Measurements from ENCODE around the gene TUBA4B.

Gene TUBA4B

DNA sequence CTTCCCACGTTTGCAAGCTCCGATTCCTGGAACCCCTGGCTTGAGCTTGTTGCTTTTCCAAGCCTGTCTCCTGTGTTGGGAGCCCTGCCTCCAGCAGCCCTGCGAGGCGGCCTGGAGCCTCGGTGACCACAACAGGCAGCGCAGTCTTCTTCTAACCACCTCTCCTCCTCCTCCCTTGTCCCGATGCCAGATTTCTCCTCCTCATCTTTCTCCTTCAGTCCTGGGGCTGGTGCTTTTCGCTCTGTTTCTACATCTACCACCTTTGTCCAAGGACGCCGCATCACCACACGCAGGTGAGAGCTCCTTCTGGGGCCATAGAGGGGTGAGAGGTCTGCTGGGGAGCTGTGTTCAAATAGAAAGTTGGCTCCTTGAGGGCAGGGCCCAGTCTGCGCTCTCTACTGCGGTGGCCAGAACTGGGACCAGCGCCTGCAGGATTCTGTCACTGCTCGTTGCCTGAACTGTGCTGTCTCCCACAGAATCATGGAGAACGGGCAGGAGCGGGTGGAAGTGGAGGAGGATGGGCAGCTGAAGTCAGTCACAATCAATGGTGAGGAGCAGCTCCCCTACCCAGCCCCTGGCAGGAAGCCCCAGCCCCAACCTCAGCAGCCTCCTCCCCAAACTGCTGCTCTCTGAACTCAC is 30.0 kb downstream of the TUBA4B start:
- Histone ChIP-seq H3K27me3 (ENCODE audit: insufficient read depth, poor library complexity, severe bottlenecking) (no peaks in the 10 kb centered on the region), H3K27ac (replicated peaks) (no peak overlapping the region), H3K4me3 (replicated peaks; ENCODE audit: insufficient read depth, low read length) (no peak overlapping the region)
- DNase-seq (ENCODE audit: low read depth in 1 of 2, low spot score in 1 of 2), result no peak
- TF ChIP-seq SPI1 (IDR thresholded peaks at IDR 0.05; ENCODE audit: borderline replicate concordance, low read depth) (no peak), GABPA (IDR thresholded peaks at IDR 0.05; ENCODE audit: low read depth) (no peak), POLR2AphosphoS5 (IDR thresholded peaks at IDR 0.05; ENCODE audit: low read depth) (no peak)
- TF ChIP-seq, protein P1, sequence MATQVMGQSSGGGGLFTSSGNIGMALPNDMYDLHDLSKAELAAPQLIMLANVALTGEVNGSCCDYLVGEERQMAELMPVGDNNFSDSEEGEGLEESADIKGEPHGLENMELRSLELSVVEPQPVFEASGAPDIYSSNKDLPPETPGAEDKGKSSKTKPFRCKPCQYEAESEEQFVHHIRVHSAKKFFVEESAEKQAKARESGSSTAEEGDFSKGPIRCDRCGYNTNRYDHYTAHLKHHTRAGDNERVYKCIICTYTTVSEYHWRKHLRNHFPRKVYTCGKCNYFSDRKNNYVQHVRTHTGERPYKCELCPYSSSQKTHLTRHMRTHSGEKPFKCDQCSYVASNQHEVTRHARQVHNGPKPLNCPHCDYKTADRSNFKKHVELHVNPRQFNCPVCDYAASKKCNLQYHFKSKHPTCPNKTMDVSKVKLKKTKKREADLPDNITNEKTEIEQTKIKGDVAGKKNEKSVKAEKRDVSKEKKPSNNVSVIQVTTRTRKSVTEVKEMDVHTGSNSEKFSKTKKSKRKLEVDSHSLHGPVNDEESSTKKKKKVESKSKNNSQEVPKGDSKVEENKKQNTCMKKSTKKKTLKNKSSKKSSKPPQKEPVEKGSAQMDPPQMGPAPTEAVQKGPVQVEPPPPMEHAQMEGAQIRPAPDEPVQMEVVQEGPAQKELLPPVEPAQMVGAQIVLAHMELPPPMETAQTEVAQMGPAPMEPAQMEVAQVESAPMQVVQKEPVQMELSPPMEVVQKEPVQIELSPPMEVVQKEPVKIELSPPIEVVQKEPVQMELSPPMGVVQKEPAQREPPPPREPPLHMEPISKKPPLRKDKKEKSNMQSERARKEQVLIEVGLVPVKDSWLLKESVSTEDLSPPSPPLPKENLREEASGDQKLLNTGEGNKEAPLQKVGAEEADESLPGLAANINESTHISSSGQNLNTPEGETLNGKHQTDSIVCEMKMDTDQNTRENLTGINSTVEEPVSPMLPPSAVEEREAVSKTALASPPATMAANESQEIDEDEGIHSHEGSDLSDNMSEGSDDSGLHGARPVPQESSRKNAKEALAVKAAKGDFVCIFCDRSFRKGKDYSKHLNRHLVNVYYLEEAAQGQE (IDR thresholded peaks at IDR 0.05; ENCODE audit: insufficient replicate concordance, low read depth), result no peak
- TF ChIP-seq, protein P2, sequence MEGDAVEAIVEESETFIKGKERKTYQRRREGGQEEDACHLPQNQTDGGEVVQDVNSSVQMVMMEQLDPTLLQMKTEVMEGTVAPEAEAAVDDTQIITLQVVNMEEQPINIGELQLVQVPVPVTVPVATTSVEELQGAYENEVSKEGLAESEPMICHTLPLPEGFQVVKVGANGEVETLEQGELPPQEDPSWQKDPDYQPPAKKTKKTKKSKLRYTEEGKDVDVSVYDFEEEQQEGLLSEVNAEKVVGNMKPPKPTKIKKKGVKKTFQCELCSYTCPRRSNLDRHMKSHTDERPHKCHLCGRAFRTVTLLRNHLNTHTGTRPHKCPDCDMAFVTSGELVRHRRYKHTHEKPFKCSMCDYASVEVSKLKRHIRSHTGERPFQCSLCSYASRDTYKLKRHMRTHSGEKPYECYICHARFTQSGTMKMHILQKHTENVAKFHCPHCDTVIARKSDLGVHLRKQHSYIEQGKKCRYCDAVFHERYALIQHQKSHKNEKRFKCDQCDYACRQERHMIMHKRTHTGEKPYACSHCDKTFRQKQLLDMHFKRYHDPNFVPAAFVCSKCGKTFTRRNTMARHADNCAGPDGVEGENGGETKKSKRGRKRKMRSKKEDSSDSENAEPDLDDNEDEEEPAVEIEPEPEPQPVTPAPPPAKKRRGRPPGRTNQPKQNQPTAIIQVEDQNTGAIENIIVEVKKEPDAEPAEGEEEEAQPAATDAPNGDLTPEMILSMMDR (IDR thresholded peaks at IDR 0.05; ENCODE audit: insufficient read depth, low read length), result no peak

DNA sequence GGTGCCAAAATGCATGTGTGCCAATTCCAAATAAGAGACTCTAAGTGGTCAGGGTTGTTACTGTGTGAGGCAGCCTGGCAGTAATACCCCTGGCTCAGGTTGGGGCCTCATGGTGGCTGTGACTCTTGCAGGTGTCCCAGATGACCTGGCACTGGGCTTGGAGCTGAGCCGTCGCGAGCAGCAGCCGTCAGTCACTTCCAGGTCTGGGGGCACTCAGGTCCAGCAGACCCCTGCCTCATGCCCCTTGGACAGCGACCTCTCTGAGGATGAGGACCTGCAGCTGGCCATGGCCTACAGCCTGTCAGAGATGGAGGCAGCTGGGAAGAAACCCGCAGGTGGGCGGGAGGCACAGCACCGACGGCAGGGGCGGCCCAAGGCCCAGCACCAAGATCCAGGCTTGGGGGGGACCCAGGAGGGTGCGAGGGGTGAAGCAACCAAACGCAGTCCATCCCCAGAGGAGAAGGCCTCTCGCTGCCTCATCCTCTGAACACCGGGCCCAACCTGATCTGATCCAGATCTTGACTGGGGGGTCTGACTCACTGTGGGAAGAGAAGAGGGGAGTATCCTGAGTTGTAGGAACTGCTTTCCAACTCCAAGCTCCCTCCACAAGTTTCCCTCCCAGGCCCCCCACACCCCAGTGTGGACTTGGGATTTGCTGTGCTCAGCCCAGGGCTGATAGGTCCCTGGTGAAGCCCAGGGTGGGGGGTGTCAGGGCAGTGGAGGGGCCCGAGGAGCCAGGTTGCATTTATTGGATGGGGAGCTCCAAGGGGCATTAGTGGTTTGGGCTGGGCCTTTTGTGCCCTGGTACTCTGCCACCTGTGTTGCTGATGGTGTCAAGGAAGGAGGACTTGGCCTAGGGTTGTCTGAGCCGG is 31.7 kb downstream of the TUBA4B start:
- Histone ChIP-seq H3K4me3 (replicated peaks; ENCODE audit: insufficient read depth, low read length) (no peak overlapping the region), H3K27ac (replicated peaks) (no peak overlapping the region), H3K27me3 (ENCODE audit: insufficient read depth, poor library complexity, severe bottlenecking) (no peaks in the 10 kb centered on the region)
- TF ChIP-seq, protein P1 (IDR thresholded peaks at IDR 0.05; ENCODE audit: insufficient replicate concordance, low read depth), result no peak
- TF ChIP-seq SPI1 (IDR thresholded peaks at IDR 0.05; ENCODE audit: borderline replicate concordance, low read depth) (no peak), POLR2AphosphoS5 (IDR thresholded peaks at IDR 0.05; ENCODE audit: low read depth) (no peak), GABPA (IDR thresholded peaks at IDR 0.05; ENCODE audit: low read depth) (no peak)
- TF ChIP-seq, protein P2 (IDR thresholded peaks at IDR 0.05; ENCODE audit: insufficient read depth, low read length), result no peak
- DNase-seq (ENCODE audit: low read depth in 1 of 2, low spot score in 1 of 2), result no peak

- H3K4me3 ChIP-seq (replicated peaks; ENCODE audit: insufficient read depth, low read length), result no peak overlapping the region
- H3K27ac ChIP-seq (replicated peaks), result no peak overlapping the region
- no peaks in the 10 kb centered on the region for H3K27me3 ChIP-seq (ENCODE audit: insufficient read depth, poor library complexity, severe bottlenecking)
- TF ChIP-seq POLR2AphosphoS5 (IDR thresholded peaks at IDR 0.05; ENCODE audit: low read depth) (no peak), SPI1 (IDR thresholded peaks at IDR 0.05; ENCODE audit: borderline replicate concordance, low read depth) (no peak), GABPA (IDR thresholded peaks at IDR 0.05; ENCODE audit: low read depth) (no peak)
- TF ChIP-seq, protein P1 (IDR thresholded peaks at IDR 0.05; ENCODE audit: insufficient replicate concordance, low read depth), result no peak
- TF ChIP-seq, protein P2 (IDR thresholded peaks at IDR 0.05; ENCODE audit: insufficient read depth, low read length), result no peak
- no peak for DNase-seq (ENCODE audit: low read depth in 1 of 2, low spot score in 1 of 2)
Measured at GRCh38 chr2:219285373-219285735, 32.3 kb downstream of the TUBA4B start.
